8988T (cell line): ENCODE results near the gene C20orf204.

Source experiments
- DNase-seq: peaks from one replicate; pipeline ENCODE4 v3.0.0; 2011

The C20orf204 gene

GRCh38 chr20:64027981-64028685 is 7.8 kb upstream of the C20orf204 start:
- DNase-seq = no peak

DNA sequence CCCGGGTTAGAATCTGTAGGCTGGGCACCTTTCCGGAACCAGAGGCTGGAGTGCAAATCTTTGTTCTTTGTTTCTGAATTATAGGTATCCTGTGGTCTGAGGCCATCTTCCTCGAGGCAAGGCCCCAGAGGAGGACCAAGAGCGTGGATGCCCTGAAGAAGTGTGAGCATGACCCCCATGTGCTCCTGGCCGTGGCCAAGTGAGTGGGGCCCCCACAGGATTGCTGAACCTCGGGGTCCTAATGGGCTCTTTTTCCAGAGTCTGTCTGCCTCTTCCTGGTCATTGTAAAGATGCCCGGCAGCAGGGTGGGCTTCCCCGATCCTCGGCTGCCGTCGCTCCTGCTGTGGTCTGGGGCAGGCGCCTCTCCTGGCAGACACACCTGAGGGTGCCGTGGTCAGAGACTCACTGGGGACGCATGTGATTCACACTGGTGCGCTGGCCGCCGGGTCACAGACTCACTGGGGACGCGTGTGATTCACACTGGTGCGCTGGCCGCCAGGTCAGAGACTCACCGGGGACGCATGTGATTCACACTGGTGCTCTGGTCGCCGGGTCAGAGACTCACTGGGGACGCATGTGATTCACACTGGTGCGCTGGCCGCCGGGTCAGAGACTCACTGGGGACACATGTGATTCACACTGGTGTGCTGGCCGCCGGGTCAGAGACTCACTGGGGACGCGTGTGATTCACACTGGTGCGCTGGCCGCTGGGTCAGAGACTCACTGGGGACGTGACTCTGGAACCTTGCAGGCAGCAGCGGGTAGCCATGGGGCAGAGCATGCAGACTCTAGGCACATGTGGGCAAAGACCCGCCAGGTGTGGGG is 6.5 kb upstream of the C20orf204 start:
- DNase-seq = no peak

- no peak for DNase-seq
Measured at GRCh38 chr20:64030371-64031134, 5.4 kb upstream of the C20orf204 start.

GRCh38 chr20:64031822-64032314 is 4.1 kb upstream of the C20orf204 start:
- DNase-seq = no peak

DNA sequence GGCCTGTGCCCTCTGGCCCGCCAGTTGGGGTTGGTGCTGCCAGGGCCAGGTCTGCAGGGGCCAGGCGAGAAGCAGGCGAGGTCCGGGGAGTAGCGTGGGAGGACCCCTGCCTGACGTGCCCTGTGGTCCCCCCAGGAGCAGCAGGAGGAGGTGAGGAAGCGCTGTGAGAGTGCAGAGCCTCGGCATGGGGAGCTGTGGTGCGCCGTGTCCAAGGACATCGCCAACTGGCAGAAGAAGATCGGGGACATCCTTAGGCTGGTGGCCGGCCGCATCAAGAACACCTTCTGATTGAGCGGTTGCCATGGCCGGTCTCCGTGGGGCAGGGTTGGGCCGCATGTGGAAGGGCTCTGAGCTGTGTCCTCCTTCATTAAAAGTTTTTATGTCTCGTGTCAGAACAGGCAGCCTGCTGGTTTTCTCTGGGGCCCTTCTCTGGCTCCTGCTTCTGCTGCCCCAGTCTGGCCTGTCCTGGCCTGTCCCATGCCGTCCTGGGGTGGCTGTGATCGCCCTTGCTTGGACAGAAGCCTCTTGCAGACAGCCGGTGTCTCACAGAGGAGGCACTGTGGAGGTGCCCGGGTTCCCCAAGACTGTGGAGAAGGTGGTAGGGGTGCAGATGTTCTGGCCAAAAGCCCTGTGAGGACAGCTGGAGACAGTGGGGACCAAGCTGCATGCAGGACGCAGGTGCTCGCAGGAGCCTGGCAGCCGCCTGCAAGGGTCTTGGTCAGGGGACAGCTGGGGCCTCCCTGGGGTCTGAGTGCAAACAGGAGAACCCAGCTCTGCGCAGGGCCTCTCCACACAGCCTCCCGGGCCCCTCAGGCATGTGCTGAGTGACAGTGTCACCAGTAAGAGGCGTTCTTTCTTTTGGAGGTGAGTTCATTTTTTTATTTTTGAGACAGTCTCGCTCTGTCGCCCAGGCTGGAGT is 3.0 kb upstream of the C20orf204 start:
- DNase-seq = no peak

DNA sequence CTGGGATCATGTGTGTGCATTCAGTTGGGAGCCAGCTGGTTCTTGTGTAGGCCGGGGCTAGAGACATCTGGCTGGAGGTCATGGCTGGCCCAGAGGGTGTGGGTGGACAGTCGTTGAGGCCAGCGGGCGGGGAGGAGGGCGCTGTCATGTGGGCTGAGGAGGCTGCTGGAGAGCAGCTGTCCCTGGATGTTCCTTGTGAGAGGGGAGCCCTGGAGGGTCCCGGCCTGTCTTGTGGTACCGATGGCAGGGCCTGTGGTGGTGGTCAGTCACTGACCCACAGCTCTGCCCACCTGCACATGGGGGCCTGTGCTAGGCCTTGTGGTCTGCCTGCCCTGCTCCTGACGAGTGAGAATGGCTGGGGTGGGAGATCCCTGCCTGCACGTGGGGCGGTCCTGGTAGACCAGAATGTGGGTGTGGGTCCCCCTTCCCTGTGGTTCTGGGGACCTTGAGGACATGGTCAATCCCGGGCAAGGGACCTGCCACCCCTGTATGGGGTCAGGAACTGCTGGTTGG is 1.9 kb upstream of the C20orf204 start:
- DNase-seq = no peak

DNA sequence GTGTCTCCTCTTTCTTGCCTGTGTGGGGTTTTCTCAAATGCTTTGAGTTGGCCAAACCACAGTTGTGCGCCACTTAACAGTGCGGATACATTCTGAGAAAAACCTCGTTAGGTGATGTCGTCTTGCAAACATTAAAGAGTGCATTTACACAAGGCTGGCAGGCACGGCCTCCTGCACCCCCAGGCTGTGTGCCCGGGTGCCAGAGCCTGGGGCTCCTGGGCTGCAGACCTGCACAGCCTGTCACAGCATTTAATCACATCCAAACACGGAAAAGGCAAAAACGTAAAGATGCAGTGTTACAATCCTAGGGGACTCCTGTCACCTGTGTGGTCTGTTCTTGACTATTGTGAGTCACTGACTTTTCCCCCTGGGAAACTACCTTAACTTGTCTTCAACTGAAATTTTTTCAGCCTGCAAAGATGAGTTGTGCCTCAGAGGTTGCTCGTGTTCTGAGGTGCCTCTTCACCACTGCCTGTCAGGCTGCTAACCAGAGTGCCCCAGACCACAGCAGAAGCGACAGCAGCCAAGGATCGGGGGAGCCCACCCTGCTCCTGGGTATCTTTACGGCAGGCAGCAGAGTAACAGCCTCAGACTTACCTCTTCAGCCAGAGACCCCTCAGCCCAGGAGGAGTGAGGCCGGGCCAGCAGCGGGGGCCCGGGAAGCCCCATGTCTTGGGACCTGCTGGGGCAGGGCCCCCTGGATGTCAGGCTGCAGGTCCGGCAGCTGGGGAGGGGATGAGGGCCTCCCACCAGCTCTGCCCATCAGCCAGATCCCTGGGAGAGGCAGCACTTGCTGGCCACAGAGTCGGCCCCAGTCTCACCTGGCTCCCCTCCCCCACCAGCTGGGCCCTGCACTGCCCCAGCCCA is 683 bp upstream of the C20orf204 start:
- no peak for DNase-seq

DNA sequence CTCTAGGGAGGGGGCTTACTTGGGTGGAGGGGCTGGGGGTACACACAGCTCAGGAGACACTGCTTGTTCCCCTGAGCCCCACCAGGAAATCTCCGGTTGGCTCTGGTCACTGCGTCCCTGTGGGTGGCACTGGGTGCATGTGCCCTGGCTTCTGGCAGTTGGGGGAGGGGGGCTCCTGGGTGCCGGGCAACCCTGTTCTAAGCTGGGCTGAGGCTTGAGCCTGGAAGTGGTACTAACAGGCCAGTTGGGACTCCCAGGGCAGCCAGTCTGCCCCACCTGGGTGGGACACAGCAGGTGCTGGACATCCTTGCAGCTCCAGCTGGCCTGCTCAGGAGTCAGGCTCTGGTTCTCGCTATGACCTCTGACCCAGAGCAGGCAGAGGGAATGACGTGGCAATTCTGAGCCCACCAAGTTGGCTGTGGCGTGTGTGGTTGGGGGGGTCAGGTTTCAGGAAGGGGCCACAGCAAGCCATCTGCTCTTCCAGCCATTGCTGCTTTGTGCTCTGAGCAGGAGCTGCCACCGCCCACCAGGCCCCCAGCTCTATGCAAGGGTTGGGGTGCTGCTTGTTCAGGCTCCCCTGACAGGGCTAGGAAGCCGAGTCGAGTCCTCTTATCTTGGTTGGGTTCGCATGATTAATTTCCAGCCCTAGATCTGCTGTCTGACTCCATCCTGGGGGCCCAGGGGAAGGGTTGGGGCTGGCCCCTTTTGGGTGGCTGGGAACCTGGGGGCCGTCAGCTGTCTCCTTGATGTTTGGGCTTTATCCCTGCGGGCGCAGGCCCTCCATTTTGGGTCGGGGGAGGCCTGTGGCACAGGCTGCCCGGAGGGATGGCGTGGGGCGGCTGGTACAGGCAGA is 590 bp downstream of the C20orf204 start:
- DNase-seq = no peak

DNA sequence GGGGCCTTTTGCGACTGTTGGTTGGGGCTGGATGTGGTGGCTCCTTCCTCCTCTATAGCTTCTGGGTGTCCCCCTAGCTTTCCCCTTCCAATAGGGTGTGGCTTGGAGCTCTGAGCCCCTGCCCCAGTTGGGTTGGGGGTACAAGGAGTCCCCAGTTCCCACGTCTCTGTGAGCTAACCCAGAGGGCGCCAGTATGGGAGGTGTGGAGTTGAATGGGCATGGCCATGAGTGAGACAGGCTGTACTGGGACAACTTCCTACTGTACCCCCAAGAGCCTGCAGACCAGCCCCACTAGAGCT is 1.2 kb downstream of the C20orf204 start:
- no peak for DNase-seq

DNA sequence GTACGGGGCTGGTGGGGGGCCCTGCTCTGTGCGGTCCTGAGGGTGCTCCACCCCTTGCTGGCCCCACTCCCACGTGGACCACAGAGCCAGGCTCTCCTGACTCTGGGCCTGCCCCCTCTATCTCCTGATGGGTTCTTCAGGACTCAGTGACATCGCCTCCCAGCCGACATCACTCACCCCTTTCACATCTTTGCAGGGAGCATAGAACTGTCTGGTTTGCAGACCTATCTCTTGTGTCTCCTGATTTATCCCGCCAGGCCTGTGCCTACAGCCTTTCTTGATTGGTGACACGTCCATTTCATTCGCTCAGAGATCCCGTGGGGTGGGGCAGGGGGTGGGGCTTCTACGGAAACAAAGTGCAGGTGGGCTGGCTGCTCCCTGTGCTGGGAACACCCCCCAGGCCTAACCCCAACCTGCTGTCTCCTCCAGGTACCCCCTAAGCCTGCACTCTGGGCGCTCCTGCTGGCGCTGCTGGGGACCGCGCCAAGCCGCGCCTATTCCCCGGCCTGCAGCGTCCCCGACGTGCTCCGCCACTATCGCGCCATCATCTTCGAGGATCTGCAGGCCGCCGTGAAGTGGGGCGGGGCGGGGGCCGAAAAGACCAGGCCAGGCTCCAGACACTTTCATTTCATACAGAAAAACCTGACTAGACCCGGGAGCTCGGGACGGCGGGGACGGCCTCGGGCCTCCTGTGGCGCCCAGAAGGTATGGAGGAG is 1.7 kb downstream of the C20orf204 start:
- DNase-seq = no peak

- no peak for DNase-seq
Measured at GRCh38 chr20:64038224-64038564, 2.2 kb downstream of the C20orf204 start.

DNA sequence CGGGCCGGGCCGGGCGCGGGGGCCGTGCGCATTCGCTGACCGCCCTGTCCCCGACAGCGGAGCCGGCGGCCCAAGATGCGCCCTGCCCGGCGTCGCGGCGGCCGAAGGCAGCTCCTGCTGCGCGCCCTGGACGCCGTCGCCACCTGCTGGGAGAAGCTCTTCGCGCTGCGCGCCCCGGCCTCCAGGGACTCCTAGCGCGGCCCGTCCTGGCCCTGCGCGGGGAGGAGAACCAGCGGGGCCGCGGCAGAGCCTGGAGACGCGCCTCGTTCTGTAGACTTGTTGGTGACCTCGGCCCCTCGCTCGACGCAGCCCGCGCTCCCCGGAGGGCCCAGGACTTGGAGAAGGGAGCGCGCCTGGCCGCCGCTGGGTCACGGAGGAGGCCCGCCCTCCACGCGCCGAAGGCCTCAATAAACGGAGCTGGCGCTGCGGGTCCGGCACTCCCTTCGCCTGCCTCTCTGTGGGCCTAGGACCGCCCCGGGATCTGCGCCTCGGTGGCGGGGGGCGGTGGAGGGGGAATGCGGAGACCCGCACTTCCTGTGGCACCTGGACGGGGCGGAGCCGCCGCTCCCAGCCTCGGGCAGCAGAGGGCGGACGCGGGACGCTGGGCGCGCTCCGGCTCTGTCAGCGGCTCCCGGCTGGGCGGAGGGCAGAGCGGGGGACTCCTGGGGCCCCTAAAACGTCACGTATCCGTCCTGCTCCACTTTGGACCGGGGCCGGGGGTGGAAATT is 2.7 kb downstream of the C20orf204 start:
- peak; percentile 99 for DNase-seq

DNA sequence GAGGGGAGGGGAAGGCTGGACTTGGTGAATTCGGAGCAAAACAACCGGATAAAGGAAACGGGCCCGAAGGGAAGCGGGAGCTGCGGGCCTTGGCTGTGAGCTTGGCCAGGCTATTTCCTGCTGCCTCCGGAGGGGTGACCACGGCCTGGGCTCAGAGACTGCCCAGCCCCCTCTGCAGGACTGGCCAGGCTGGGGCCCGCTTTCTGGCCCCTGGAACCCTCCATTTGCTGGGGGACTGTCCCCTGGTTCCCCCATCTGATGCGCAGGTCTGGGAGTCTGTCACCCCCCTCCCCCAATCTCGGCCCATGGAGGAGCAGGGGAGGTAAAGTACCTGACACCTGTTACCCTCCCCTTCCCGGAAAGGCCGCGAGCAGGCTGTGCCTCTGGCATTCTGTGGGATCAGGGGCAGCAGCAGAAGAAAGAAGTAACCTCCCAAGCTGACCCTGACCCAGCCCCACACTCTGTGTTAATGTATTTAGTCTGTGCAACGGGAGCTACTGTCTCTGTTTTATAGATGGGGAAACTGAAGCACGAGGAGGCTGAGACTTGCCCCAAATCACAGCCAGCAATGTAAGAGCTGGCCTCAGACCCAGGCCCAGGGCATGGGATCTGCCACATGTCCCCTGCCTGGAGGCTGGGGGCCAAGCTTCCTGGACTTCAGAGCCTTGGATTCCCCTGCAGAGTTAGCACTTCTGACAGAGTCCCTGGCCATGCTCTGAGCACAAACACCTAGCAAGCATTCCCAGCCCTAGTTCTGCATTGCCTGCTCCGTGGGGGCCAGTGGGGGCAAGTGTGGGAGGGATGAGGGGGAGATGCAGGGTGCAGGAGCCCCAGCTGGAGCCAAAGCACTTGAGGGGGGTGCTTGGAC is 3.5 kb downstream of the C20orf204 start:
- peak; percentile 77 for DNase-seq

DNA sequence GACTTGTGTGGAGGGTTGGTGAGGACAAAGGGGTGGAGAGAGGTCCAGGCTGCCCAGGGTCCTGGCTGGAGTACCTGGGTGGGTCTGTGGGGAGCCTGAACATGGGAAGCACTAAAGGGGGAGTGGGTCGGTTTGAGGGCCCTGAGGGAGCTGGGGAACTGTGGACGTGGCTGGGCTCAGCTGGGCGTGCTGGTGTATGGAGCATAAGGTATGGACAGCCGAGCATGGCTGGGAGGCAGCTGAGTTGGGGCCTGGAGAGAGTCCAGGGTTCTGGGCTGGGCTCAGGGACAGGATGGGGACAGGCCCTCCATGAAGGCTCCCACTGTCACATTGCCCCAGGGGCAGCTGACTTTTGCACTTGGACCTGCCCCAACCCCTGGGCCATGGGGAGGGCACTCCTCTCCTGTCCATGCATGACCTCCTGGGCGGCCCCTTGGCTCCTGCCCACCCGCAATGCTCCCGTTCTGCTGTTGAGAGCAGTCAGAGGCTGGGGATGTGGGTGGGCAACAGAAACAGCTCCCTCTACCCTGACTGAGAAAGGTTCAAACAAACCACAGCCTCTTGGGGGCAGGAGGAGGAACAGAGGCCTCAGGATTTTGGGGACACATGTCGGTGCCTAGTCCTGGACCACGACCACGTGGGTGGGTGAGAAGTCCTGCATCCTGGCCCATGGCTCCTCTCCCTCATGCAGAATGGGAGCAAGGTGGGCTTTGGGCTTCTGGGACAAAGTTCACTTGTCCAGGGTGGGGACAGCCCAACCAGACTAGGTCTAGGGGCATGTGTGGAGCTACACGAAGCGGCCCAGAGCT is 4.5 kb downstream of the C20orf204 start:
- no peak for DNase-seq

- no peak for DNase-seq
Measured at GRCh38 chr20:64041040-64041780, 5.2 kb downstream of the C20orf204 start.

DNA sequence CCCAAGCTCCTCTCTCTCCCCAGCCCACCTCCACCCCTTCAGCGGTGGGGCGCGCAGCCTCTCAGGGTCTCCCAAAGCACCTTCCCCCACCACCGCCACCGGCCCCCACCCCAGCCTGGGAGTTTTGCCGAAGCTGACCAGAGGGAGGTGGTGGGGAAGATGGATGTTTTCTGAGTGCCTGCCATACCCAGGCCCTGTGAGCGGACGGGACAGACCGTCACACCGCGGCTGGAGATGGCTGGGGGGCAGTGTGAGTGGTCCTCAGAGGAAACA is 5.7 kb downstream of the C20orf204 start:
- no peak for DNase-seq
